ENCODE measurements around the gene RBM14. TPM values are rescaled to one million over a fixed set of nuclear protein-coding genes. Genes with fewer than 3 reads are reported as not detected.

RBM14 gene
- total and polyA plus RNA-seq, 2 donors (not counting 3 experiments of a cell fraction or from before 2014, with no cell fraction given): 44.0 to 104 TPM

DNA sequence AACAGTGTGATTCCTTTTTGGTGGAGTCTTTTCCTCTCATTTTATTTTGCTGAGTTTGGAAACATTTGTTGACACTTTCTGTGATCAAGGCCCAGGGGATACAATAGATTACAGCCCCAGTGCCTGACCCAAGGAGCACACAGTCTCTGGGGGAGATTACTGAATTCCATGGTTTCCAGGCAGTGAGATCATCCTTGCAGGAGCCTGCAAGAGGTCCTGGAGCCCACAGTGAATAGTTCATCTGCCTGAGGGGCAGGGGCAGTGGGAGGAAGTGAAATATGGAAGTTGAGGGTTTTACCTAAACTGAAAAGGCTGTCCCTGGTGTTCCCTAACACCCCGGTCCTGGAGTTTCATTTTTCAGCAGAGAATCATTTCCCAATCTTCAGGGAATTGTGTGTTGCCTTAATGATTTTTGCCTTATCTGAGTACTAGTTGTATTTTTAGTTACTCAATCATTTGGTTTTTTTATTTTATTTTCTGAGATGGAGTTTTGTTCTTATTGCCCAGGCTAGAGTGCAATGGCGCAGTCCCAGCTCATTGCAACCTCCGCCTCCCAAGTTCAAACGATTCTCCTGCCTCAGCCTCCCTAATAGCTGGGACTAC lies 15.7 kb upstream of the RBM14 start:
- no peak overlapping the region for H3K9ac ChIP-seq (replicated peaks; ENCODE audit: extremely low read depth, insufficient read depth, low read length)
- CTCF ChIA-PET: interaction anchor here (2.5 kb wide), 1 partner anchor 23 kb away, joined by 5 read pairs; no protein-coding TSS in a partner anchor
- H3K4me2 ChIP-seq (ENCODE audit: insufficient read depth, low read length): no peak overlapping the region
- H2AFZ ChIP-seq (ENCODE audit: low read depth, low read length): no peak overlapping the region
- POLR2A ChIA-PET: no interaction called here
- no peak for FAIRE-seq
- no peak for TF ChIP-seq GATA2 (IDR thresholded peaks at IDR 0.05; ENCODE audit: insufficient read depth, insufficient read length, low read depth, low read length)
- no peak for TF ChIP-seq POLR2A (IDR thresholded peaks at IDR 0.05; ENCODE audit: low read depth, low read length)
- TF ChIP-seq, protein P1, sequence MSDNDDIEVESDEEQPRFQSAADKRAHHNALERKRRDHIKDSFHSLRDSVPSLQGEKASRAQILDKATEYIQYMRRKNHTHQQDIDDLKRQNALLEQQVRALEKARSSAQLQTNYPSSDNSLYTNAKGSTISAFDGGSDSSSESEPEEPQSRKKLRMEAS (IDR thresholded peaks at IDR 0.05; ENCODE audit: insufficient read depth, insufficient read length): no peak
- no peak for TF ChIP-seq FOS (IDR thresholded peaks at IDR 0.05; ENCODE audit: borderline replicate concordance, insufficient read depth, low read length)
- TF ChIP-seq, protein P2, sequence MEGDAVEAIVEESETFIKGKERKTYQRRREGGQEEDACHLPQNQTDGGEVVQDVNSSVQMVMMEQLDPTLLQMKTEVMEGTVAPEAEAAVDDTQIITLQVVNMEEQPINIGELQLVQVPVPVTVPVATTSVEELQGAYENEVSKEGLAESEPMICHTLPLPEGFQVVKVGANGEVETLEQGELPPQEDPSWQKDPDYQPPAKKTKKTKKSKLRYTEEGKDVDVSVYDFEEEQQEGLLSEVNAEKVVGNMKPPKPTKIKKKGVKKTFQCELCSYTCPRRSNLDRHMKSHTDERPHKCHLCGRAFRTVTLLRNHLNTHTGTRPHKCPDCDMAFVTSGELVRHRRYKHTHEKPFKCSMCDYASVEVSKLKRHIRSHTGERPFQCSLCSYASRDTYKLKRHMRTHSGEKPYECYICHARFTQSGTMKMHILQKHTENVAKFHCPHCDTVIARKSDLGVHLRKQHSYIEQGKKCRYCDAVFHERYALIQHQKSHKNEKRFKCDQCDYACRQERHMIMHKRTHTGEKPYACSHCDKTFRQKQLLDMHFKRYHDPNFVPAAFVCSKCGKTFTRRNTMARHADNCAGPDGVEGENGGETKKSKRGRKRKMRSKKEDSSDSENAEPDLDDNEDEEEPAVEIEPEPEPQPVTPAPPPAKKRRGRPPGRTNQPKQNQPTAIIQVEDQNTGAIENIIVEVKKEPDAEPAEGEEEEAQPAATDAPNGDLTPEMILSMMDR (IDR thresholded peaks at IDR 0.05; ENCODE audit: extremely low read depth in 1 of 2, insufficient read depth in 1 of 2, low read depth in 1 of 2, low read length in 2 of 2): no peak
- TF ChIP-seq MYC (IDR thresholded peaks at IDR 0.05; ENCODE audit: low read depth, low read length): no peak
- TF ChIP-seq JUN (IDR thresholded peaks at IDR 0.05; ENCODE audit: borderline replicate concordance, insufficient read depth, insufficient read length, low read depth): no peak
- TF ChIP-seq POLR2AphosphoS5 (IDR thresholded peaks at IDR 0.05; ENCODE audit: insufficient read depth, low read depth, low read length): no peak
- TF ChIP-seq EZH2 (IDR thresholded peaks at IDR 0.05; ENCODE audit: borderline replicate concordance, low read depth, low read length, severe bottlenecking): no peak
- dilution Hi-C loops (cut with MboI; ENCODE audit: extremely low pct_ligation_motif_present, low sequenced_read_pairs): no loop called here
- no peaks in the 10 kb centered on the region for H4K20me1 ChIP-seq (replicated peaks; ENCODE audit: control insufficient read depth, extremely low read depth, insufficient read depth, low read length)
- no peak overlapping the region for H3K27ac ChIP-seq (ENCODE audit: insufficient read depth, low read depth, low read length)
- H3K36me3 ChIP-seq (ENCODE audit: control insufficient read depth in 2 of 2, extremely low read depth in 1 of 2, insufficient read depth in 2 of 2, low read length in 2 of 2): peaks cover 2 to 17% of the 10 kb centered on the region in 2 experiments
- H3K9me3 ChIP-seq (replicated peaks; ENCODE audit: control insufficient read depth, insufficient read depth, low read length): no peaks in the 10 kb centered on the region
- no peaks in the 10 kb centered on the region for H3K79me2 ChIP-seq (ENCODE audit: control insufficient read depth, insufficient read depth, low read length)
- DNase-seq (ENCODE audit: low read depth, low spot score): no peak
- no TSS peak for BruUV-seq (replicated peaks)
- no peaks in the 10 kb centered on the region for H3K27me3 ChIP-seq (ENCODE audit: control insufficient read depth in 2 of 2, insufficient read depth in 2 of 2, low read length in 2 of 2)
- no peak overlapping the region for H3K4me3 ChIP-seq (replicated peaks in 1 of 3; ENCODE audit: insufficient read depth in 1 of 3, low read depth in 1 of 3, low read length in 3 of 3)
- intact Hi-C loops (cut with micrococcal nuclease): no loop called here
- H3K4me1 ChIP-seq (ENCODE audit: control insufficient read depth, extremely low read depth, insufficient read depth, low read length): no peaks in the 10 kb centered on the region
- H3K9me1 ChIP-seq (replicated peaks; ENCODE audit: control insufficient read depth, extremely low read depth, insufficient read depth, low read length): no peaks in the 10 kb centered on the region
